GM23338 (cell line): ENCODE measurements around the gene SF3A1.

Experiments used
- EZH2phosphoT487 ChIP-seq: fragments of 200-600 bp; sonication (generic); IDR thresholded peaks from one replicate; pipeline ENCODE4 v1.8.1; 2018; ENCODE audit warnings: antibody characterized with exemption; ENCODE audit not compliant: unreplicated experiment
- TF ChIP-seq, protein P1 (sequence below), 2 experiments: fragments of 200-600 bp in 1 of 2; sonication (generic) in 1 of 2; conservative IDR thresholded peaks; 2 replicates each; pipeline versions ENCODE4 v1.5.1 to v1.6.1; 2016 to 2017; ENCODE audit warnings: antibody characterized with exemption in 2 of 2, low read depth in 2 of 2, mild to moderate bottlenecking in 2 of 2, moderate library complexity in 1 of 2

DNA sequence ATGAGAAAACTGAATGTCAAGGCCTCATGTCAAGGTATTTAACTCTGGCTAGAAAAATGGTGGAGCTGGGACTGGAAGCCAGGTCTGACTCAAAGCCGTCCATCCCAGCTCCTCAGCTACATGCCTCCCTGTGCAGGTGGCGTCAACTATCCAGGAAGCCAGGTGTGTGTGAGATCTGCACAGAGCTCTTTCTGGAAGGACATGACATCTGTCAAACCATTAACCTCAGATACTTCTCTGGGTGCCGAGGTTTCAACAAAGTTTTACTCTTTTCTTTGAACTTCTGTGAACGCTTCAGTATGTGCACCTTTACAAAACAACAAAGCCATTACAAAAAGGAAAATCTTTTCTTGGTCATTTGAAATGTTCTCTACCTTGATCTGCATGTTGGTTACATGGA lies 60.4 kb downstream of the SF3A1 start:
- TF ChIP-seq, protein P1, sequence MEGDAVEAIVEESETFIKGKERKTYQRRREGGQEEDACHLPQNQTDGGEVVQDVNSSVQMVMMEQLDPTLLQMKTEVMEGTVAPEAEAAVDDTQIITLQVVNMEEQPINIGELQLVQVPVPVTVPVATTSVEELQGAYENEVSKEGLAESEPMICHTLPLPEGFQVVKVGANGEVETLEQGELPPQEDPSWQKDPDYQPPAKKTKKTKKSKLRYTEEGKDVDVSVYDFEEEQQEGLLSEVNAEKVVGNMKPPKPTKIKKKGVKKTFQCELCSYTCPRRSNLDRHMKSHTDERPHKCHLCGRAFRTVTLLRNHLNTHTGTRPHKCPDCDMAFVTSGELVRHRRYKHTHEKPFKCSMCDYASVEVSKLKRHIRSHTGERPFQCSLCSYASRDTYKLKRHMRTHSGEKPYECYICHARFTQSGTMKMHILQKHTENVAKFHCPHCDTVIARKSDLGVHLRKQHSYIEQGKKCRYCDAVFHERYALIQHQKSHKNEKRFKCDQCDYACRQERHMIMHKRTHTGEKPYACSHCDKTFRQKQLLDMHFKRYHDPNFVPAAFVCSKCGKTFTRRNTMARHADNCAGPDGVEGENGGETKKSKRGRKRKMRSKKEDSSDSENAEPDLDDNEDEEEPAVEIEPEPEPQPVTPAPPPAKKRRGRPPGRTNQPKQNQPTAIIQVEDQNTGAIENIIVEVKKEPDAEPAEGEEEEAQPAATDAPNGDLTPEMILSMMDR (conservative IDR thresholded peaks at IDR 0.05; ENCODE audit: low read depth in 2 of 2): no peak
- TF ChIP-seq EZH2phosphoT487: no peak
